HCT116 (cell line): ENCODE results near the gene ATF5. TPM values are rescaled to one million over a fixed set of nuclear protein-coding genes. Genes with fewer than 3 reads are reported as not detected.

Experiments used
- ATAC-seq: fragments of 200-7000 bp; cut with Tn5 transposase; 2 replicates; pipeline ENCODE4 v1.9.1; 2020; ENCODE audit warnings: mild to moderate bottlenecking, moderate library complexity
- BruUV-seq: library from RNA; stranded (reverse); fragments of 400-500 nt; replicated peaks from 2 replicates; lab custom pipeline; 2021; lab: Mats Ljungman, UMichigan
- CTCF ChIA-PET: fragments of 300-600 bp; sonication (Branson Sonifier 250); formaldehyde crosslinking; loops from one replicate; lab custom pipeline; 2021; ENCODE audit warnings: antibody characterized with exemption; lab: Charles Lee
- POLR2A ChIA-PET: fragments of 300-600, 350-600 bp; sonication (Branson Sonifier 250); formaldehyde crosslinking; loops from one replicate; lab custom pipeline; 2021; ENCODE audit warnings: antibody characterized with exemption; lab: Charles Lee
- RAD21 ChIA-PET, 2 experiments: fragments of 300-600 bp; sonication (Branson Sonifier 250); formaldehyde crosslinking; loops; one replicate each; lab custom pipeline; 2023; ENCODE audit warnings: low total read pairs in 2 of 2; ENCODE audit not compliant: uncharacterized antibody in 2 of 2, unreplicated experiment in 2 of 2, low non-redundant PET in 1 of 2; lab: Charles Lee
- DNase-seq: peaks from one replicate; pipeline ENCODE4 v3.0.0-alpha.2; 2010; ENCODE audit warnings: low read depth, low spot score
- H2AFZ ChIP-seq: fragments of 200-600 bp; shearing (Covaris generic), sonication (generic); 2 replicates; pipeline ENCODE4 v1.6.1; 2017; ENCODE audit warnings: low read depth, mixed run types, mixed read lengths, antibody characterized with exemption, low read length; ENCODE audit not compliant: poor library complexity, severe bottlenecking
- H3K27ac ChIP-seq: 2 replicates; pipeline ENCODE4 v1.5.1; 2012; ENCODE audit warnings: low read depth, low read length
- H3K27me3 ChIP-seq: fragments of 200-600 bp; sonication (generic); 2 replicates; pipeline ENCODE4 v1.6.1; 2016; ENCODE audit warnings: mixed run types, low read length, mixed read lengths; ENCODE audit not compliant: insufficient read depth
- H3K36me3 ChIP-seq, 2 experiments: fragments of 200-500 bp in 1 of 2; fragments of 200-600 bp in 1 of 2; sonication (Bioruptor generic) in 1 of 2; sonication (generic) in 1 of 2; 2 replicates each; pipeline versions ENCODE4 v1.5.1 to v1.6.1; 2014 to 2016; ENCODE audit warnings: low read length in 2 of 2, inconsistent platforms in 1 of 2, mixed read lengths in 1 of 2, mixed run types in 1 of 2; ENCODE audit not compliant: insufficient read depth in 2 of 2, control insufficient read depth in 1 of 2
- H3K4me1 ChIP-seq, 2 experiments: fragments of 200-600 bp in 1 of 2; sonication (generic) in 1 of 2; 2 replicates each; pipeline versions ENCODE4 v1.5.1 to v1.6.1; 2012 to 2017; ENCODE audit warnings: low read length in 2 of 2, inconsistent platforms in 1 of 2, mild to moderate bottlenecking in 1 of 2, mixed read lengths in 1 of 2, mixed run types in 1 of 2, moderate library complexity in 1 of 2; ENCODE audit not compliant: insufficient read depth in 2 of 2, control insufficient read depth in 1 of 2
- H3K4me2 ChIP-seq: fragments of 200-600 bp; sonication (generic); 2 replicates; pipeline ENCODE4 v1.6.1; 2017; ENCODE audit warnings: mixed run types, low read length, mixed read lengths
- H3K4me3 ChIP-seq, 2 experiments: fragments of 200-600 bp in 1 of 2; sonication (generic) in 1 of 2; replicated peaks in 1 of 2; 2 replicates each; pipeline ENCODE4 v1.5.1; 2011 to 2016; ENCODE audit warnings: low read length in 2 of 2, control low read depth in 1 of 2, low read depth in 1 of 2, mild to moderate bottlenecking in 1 of 2, mixed read lengths in 1 of 2, mixed run types in 1 of 2
- H3K79me2 ChIP-seq: fragments of 200-600 bp; sonication (generic); 2 replicates; pipeline ENCODE4 v1.6.1; 2017; ENCODE audit warnings: mild to moderate bottlenecking, mixed run types, low read length, moderate library complexity, mixed read lengths; ENCODE audit not compliant: insufficient read depth
- H3K9ac ChIP-seq: fragments of 200-600 bp; sonication (generic); 2 replicates; pipeline ENCODE4 v1.6.1; 2016; ENCODE audit warnings: low read length, mixed read lengths
- H3K9me2 ChIP-seq: fragments of 200-600 bp; sonication (generic), shearing (Covaris generic); 2 replicates; pipeline ENCODE4 v1.6.1; 2017; ENCODE audit warnings: mixed run types, mild to moderate bottlenecking, moderate library complexity; ENCODE audit not compliant: insufficient read depth
- H3K9me3 ChIP-seq, 2 experiments: fragments of 200-500 bp in 1 of 2; fragments of 200-600 bp in 1 of 2; sonication (Bioruptor generic) in 1 of 2; sonication (generic) in 1 of 2; 2 replicates each; pipeline ENCODE4 v1.6.1; 2014 to 2017; ENCODE audit warnings: low read length in 2 of 2, mixed read lengths in 2 of 2, inconsistent platforms in 1 of 2, low read depth in 1 of 2, mild to moderate bottlenecking in 1 of 2, mixed run types in 1 of 2, moderate library complexity in 1 of 2; ENCODE audit not compliant: control insufficient read depth in 1 of 2, insufficient read depth in 1 of 2
- H4K20me1 ChIP-seq: fragments of 200-600 bp; sonication (generic), shearing (Covaris generic); 2 replicates; pipeline ENCODE4 v1.6.1; 2017; ENCODE audit warnings: mixed run types, mild to moderate bottlenecking, moderate library complexity; ENCODE audit not compliant: insufficient read depth
- CEBPB ChIP-seq: IDR thresholded peaks from 2 replicates; pipeline ENCODE4 v1.6.1; 2012; ENCODE audit warnings: low read depth
- EGR1 ChIP-seq: IDR thresholded peaks from 2 replicates; pipeline ENCODE4 v1.6.1; 2012; ENCODE audit warnings: low read depth
- ELF1 ChIP-seq: IDR thresholded peaks from 2 replicates; pipeline ENCODE4 v1.6.1; 2012; ENCODE audit warnings: low read depth, borderline replicate concordance
- EZH2 ChIP-seq: fragments of 200-600 bp; sonication (generic); IDR thresholded peaks from 2 replicates; pipeline ENCODE4 v1.6.1; 2017; ENCODE audit warnings: antibody characterized with exemption, mixed run types
- FOSL1 ChIP-seq: IDR thresholded peaks from 2 replicates; pipeline ENCODE4 v1.6.1; 2012; ENCODE audit warnings: low read depth
- JUND ChIP-seq: IDR thresholded peaks from 2 replicates; pipeline ENCODE4 v1.6.1; 2012
- POLR2AphosphoS5 ChIP-seq: IDR thresholded peaks from 2 replicates; pipeline ENCODE4 v1.6.1; 2011; ENCODE audit warnings: mild to moderate bottlenecking, low read depth, low read length, moderate library complexity
- RAD21 ChIP-seq: IDR thresholded peaks from 2 replicates; pipeline ENCODE4 v1.6.1; 2012; ENCODE audit warnings: low read depth, mild to moderate bottlenecking
- SP1 ChIP-seq: IDR thresholded peaks from 2 replicates; pipeline ENCODE4 v1.6.1; 2012; ENCODE audit warnings: low read depth
- SRF ChIP-seq: IDR thresholded peaks from 2 replicates; pipeline ENCODE4 v1.6.1; 2012; ENCODE audit warnings: low read depth
- YY1 ChIP-seq: IDR thresholded peaks from 2 replicates; pipeline ENCODE4 v1.6.1; 2011; ENCODE audit warnings: low read length, low read depth, moderate library complexity, mild to moderate bottlenecking; ENCODE audit not compliant: insufficient replicate concordance; ENCODE audit errors: extremely low read depth
- ZFX ChIP-seq: fragments of 450-650 bp; IDR thresholded peaks from 2 replicates; pipeline ENCODE4 v1.6.1; 2017
- ZNF274 ChIP-seq: fragments of 200-500 bp; sonication (Bioruptor generic); IDR thresholded peaks from 2 replicates; pipeline ENCODE4 v1.6.1; 2014; ENCODE audit warnings: mild to moderate bottlenecking, low read depth, low read length, inconsistent platforms
- intact Hi-C: fragments of 100-400 bp; cut with micrococcal nuclease; formaldehyde crosslinking; loops from 2 replicates; pipeline ENCODE4 v1.10.0; 2022
- total RNA-seq: library from RNA; stranded (reverse); gene quantifications from one replicate; pipeline ENCODE4 v1.2.1, GENCODE V29; 2021; ENCODE audit not compliant: unreplicated experiment
- TF ChIP-seq, protein P1 (sequence below): IDR thresholded peaks from 2 replicates; pipeline ENCODE4 v1.6.1; 2012
- TF ChIP-seq, protein P2 (sequence below): IDR thresholded peaks from 2 replicates; pipeline ENCODE4 v1.6.1; 2012; ENCODE audit warnings: low read depth

ATF5 gene
- total RNA-seq, 1 experiment from 2014 or later = 28.2 TPM

DNA sequence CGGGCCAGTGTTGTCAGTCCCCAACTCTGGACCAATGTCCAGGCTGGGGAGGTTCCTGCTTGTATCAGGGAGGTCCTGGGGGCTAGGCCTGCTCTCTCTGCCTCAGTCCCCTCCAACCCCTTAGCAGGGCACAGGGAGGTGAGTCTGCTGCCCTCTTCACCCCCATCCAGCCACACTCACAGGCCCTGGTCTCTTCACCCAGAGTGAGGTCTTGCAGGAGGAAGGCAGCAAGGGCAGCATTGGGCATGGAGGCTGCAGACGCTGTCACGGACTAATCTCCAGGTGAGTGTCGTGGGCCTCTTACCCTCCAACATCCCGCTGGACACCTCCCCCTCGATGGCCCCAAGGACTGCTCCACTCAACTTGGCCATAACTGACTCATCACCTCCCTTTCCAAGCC is 43.8 kb downstream of the ATF5 start:
- Histone ChIP-seq H4K20me1 (no peaks in the 10 kb centered on the region), H3K4me1 (no peaks in the 10 kb centered on the region), H3K9me3 (no peaks in the 10 kb centered on the region), H3K79me2 (no peaks in the 10 kb centered on the region), H3K27ac (no peak overlapping the region), H3K4me3 (no peak overlapping the region), H2AFZ (no peak overlapping the region), H3K36me3 (no peaks in the 10 kb centered on the region), H3K27me3 (no peaks in the 10 kb centered on the region), H3K9me2 (no peaks in the 10 kb centered on the region), H3K4me2 (no peak overlapping the region), H3K9ac (no peak overlapping the region)
- DNase-seq = no peak
- no TSS peak for BruUV-seq
- ChIA-PET RAD21 (no interaction called here), CTCF (no interaction called here), POLR2A (no interaction called here)
- no peak; the same call in 1 of the 2 replicates for ATAC-seq
- TF ChIP-seq CEBPB (no peak), SRF (no peak), POLR2AphosphoS5 (0 out of 2 replicates have a peak, but pooled peaks have one; percentile 12), RAD21 (no peak), YY1 (no peak), SP1 (no peak)
- intact Hi-C loops = no loop called here

- Histone ChIP-seq H3K4me1 (no peaks in the 10 kb centered on the region), H3K36me3 (no peaks in the 10 kb centered on the region), H2AFZ (no peak overlapping the region), H3K9me2 (no peaks in the 10 kb centered on the region), H3K27me3 (no peaks in the 10 kb centered on the region), H3K9ac (no peak overlapping the region), H3K27ac (no peak overlapping the region), H3K4me2 (no peak overlapping the region), H3K4me3 (no peak overlapping the region), H4K20me1 (no peaks in the 10 kb centered on the region), H3K9me3 (no peaks in the 10 kb centered on the region), H3K79me2 (no peaks in the 10 kb centered on the region)
- ChIA-PET CTCF (no interaction called here), POLR2A (no interaction called here), RAD21 (no interaction called here)
- no peak for DNase-seq
- no peak for TF ChIP-seq JUND
- TF ChIP-seq, protein P1, sequence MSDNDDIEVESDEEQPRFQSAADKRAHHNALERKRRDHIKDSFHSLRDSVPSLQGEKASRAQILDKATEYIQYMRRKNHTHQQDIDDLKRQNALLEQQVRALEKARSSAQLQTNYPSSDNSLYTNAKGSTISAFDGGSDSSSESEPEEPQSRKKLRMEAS = no peak
- TF ChIP-seq RAD21 = no peak
- no peak for TF ChIP-seq ZNF274
- TF ChIP-seq ZFX = no peak
- TF ChIP-seq ELF1 = no peak
- no peak for TF ChIP-seq CEBPB
- TF ChIP-seq, protein P2, sequence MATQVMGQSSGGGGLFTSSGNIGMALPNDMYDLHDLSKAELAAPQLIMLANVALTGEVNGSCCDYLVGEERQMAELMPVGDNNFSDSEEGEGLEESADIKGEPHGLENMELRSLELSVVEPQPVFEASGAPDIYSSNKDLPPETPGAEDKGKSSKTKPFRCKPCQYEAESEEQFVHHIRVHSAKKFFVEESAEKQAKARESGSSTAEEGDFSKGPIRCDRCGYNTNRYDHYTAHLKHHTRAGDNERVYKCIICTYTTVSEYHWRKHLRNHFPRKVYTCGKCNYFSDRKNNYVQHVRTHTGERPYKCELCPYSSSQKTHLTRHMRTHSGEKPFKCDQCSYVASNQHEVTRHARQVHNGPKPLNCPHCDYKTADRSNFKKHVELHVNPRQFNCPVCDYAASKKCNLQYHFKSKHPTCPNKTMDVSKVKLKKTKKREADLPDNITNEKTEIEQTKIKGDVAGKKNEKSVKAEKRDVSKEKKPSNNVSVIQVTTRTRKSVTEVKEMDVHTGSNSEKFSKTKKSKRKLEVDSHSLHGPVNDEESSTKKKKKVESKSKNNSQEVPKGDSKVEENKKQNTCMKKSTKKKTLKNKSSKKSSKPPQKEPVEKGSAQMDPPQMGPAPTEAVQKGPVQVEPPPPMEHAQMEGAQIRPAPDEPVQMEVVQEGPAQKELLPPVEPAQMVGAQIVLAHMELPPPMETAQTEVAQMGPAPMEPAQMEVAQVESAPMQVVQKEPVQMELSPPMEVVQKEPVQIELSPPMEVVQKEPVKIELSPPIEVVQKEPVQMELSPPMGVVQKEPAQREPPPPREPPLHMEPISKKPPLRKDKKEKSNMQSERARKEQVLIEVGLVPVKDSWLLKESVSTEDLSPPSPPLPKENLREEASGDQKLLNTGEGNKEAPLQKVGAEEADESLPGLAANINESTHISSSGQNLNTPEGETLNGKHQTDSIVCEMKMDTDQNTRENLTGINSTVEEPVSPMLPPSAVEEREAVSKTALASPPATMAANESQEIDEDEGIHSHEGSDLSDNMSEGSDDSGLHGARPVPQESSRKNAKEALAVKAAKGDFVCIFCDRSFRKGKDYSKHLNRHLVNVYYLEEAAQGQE = no peak
- TF ChIP-seq FOSL1 = no peak
- TF ChIP-seq EZH2 = no peak
- no peak for TF ChIP-seq SRF
- TF ChIP-seq EGR1 = no peak
- no TSS peak for BruUV-seq
- intact Hi-C loops = no loop called here
- no peak for ATAC-seq
Measured at GRCh38 chr19:49973987-49974386, 45.0 kb downstream of the ATF5 start.
